GM21526 (cell line): ENCODE data around the gene MORN4.
A peak's percentile ranks its signal among the peaks of the same experiment; 100 is the strongest.
"Not testable (repeated sequence)": the region's sequence is repeated elsewhere in the genome, so short reads cannot be mapped to it uniquely, and the experiment has no call there.

Experiments used
- ATAC-seq: cut with Tn5 transposase; IDR thresholded peaks from one replicate; pipeline ENCODE4 v1.9.1; 2021; ENCODE audit warnings: moderate library complexity; ENCODE audit not compliant: unreplicated experiment, low FRiP score

MORN4 gene

DNA sequence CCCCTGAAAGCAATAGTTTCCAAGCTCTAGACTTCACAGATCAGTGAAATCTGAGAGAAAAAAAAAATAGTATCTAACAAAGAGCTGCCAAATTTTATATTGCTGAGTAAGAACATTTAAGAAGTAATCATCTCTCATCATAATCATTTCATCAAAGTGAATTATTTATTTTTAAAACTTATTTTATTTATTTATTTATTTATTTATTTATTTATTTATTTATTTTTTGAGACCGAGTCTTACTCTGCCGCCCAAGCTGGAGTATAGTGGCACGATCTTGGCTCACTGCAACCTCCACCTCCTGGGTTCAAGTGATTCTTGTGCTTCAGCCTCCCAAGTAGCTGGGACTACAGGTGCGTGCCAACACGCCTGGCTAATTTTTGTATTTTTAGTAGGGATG is 56.8 kb downstream of the MORN4 start:
- ATAC-seq = not testable (repeated sequence)

DNA sequence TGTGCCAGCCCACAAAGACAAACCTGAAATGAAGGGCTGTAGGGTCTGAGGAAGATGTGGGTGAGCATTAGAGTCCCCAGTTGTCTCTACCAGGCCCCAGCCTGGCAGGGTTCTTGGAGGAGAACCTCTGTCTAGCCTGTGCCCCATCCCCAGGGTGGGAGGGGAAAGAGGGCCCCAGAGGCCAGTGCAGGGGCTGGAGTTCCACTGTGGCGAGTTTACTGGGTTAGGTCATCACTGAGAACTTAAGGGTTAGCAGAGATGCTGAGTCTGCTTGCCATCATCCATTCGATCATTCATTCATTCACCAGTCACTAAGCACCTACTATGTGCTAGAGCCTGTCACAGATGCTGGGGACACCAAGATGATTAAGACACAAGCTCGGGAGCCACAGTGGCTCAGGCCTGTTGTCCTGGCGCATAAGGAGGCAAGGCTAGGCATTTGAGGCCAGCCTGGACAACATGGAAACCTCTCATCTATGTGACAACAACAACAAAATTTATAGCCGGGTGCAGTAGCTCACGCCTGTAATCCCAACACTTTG is 58.1 kb downstream of the MORN4 start:
- no peak for ATAC-seq

DNA sequence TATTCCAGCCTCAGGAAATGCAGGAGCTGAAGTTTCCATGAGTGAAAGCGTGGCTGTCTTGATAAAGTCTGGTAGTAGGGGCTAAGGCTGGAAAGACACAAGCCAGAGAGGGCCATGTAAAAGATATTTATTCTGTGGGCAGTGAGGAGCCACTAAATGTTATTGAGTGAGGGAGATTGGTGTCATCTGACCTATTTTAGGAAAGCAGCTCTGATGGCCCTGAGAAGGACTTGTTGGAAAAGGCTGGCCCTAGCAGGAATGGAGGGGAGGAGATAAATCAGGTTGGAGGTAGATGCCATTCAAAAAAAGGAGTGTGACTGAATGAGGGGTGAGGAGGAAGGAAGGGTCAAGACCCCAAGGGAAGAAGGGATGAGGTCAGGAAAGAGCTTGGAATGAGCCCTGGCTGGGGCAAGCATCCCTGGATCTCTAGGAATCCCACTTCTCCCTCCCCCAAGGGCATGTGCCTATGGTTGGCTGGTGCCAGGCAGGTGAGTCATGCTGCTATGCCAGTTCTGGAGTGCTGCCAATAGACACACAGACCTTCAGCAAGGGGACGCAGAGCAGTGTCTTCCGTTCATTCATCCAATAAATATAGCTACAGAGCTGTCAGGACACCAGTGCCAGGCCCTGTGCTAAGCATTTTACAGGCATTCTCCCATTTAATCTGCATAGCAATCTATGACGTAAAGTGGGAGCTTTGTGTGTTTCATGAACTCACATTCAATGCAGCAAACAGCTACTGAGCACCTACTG is 58.8 kb downstream of the MORN4 start:
- no peak for ATAC-seq

DNA sequence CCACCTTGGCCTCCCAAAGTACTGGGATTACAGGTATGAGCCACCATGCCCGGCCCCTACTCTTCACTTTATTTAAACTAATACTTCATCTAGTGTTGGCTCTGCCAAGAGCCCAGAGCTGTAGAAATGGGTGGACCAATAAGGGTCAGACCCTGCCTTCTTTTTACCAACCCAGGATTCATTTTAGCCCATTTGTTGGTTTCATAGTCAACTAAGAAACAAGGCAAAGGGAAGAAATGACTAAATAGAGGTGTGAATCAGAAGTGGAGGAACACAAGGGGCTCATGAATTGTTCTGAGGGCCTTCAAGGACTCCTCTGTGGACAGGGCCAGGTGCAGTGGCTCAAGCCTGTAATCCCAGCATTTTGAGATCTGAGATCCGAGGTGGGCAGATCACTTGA is 59.6 kb downstream of the MORN4 start:
- no peak for ATAC-seq

DNA sequence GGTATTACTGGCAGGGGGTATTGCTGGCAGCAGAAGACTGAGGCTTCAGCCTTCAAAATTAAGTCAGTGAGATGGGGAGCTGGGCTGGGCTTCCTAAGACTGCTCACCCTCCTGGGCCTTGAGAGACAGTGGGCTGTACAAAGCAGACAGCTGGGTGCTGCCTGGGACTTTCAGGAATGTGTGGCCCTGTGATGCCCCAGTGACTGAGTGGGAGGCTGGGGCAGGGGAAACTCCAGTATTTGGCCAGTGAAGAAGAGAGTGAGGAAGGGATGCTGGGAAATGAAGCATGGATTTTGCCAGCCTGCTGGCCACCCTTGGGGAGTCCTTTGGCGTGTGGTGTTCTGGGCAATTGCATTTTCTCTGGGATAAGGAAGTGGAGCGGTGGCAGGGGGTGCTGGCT is 60.3 kb downstream of the MORN4 start:
- no peak for ATAC-seq

DNA sequence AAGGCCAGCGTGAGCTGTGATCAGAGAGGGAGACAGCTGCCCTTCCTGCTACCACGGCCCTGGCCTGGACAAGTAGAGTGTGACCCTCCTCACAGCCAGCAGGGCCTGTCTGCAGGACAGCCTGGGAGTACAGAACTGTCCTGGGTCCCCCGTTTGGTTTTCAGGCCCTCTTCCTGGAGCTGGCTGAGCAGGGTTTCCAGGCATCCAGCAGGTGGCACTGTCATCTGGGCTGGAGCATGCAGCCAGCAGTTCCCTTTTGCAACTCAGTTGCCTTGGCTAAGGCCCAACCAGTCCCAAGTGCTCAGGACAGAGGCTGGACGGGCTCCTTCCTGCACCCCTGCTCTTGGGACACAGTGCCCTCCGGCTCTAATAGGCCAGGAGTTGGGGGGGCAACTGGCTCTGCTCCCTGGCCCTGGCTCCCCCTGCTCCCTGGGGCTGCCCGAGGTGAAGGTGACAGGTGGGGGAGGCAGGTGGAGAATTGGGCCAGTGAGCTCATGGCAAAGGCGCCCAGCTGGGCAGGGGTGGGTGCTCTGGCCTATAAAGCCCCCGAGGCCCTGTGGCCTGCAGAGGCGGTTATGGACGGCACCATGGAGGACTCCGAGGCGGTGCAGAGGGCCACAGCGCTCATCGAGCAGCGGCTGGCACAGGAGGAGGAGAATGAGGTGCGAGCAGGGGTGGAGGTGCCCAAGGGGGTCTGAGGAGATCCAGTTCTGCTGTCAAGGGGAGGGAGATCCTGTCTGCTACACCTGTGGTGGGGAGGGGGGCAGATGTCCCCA is 60.9 kb downstream of the MORN4 start, which contains the start of gene ANKRD2:
Gene ANKRD2 (plus strand): TSS at position 566 of the 776 bp plus-strand sequence. CDS start 10 bp downstream, at position 576.
- ATAC-seq = peak; percentile 52

DNA sequence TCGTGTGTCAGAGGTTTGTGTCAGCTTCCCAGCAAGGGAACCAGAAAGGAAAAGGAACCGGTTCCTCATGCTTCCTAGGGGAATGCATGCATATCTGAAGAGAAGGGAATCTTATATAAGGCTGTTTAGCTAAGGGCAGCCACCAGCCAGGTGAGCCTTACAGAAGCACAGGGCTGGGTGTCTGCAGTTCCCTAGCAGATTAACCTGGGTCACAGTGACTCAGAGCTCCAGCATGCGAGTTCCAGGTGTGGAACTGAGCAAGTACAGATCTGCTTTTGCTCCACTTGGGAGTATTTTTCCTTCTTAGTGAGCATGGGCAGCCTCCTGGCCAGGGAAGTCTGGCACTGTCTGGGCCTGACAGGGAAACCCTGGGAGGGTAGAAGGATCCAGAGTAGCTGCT is 61.7 kb downstream of the MORN4 start:
- no peak for ATAC-seq

DNA sequence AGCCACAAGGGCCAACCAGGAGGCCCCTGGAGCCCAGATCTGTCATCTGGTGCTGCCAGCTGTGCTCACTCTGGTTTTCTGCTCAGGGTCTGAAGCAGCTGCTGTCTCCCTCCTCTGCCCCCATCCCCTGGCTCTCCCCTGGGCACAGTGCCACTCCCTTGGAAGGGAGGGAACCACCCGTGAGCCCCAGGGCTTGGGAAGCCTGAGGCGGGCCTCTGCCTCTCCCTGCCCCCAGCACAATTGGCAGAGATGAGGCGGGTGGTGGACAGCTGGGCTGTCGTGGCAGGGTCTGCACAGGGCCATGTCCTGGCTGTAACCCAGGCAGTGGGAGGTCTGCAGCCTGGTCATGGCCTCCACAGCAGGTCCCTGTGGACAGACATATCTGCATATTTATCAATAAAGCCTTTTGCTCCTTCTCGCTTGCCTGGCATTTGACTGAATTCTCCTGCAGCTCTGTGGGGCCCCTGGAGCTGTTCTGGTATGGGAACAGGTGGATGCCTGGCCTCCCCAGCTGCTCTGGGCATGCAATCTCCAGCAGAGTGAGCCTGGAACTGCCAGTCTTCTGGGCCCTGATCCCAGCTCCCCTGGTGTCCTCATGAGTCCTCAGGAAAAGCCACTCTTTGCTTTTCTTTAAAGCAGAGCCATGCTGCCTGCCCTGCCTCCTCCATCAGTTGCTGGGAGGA is 62.4 kb downstream of the MORN4 start:
- no peak for ATAC-seq

DNA sequence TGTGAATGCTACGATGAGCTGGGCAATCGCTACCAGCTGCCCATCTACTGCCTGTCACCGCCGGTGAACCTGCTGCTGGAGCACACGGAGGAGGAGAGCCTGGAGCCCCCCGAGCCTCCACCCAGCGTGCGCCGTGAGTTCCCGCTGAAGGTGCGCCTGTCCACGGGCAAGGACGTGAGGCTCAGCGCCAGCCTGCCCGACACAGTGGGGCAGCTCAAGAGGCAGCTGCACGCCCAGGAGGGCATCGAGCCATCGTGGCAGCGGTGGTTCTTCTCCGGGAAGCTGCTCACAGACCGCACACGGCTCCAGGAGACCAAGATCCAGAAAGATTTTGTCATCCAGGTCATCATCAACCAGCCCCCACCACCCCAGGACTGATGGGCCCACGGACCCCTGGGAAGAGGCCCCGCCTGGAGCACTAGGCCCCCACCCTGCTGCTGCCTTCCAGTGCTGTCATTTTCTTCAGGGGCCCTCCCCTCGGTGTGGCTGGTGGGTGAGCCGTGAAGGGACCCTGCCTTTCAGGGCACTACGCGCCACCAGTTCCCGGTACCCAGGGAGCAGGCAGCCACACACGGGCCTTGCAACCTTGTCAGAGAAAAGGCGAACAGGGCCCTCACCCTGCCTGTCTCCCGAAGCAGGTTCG is 63.0 kb downstream of the MORN4 start:
- ATAC-seq = no peak

DNA sequence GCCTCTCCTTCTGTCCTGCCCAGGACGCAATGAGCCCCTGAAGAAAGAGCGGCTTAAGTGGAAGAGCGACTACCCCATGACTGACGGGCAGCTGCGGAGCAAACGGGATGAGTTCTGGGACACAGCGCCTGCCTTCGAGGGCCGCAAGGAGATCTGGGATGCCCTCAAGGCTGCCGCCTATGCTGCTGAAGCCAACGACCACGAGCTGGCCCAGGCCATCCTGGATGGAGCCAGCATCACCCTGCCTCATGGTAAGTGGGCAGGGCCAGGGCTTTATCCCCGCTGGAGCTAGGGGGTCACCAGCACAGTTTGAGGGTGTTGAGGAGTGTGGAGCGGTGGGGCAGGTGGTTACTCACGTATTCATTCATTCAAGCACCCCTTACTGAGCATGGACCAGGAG is 65.4 kb downstream of the MORN4 start:
- no peak for ATAC-seq

DNA sequence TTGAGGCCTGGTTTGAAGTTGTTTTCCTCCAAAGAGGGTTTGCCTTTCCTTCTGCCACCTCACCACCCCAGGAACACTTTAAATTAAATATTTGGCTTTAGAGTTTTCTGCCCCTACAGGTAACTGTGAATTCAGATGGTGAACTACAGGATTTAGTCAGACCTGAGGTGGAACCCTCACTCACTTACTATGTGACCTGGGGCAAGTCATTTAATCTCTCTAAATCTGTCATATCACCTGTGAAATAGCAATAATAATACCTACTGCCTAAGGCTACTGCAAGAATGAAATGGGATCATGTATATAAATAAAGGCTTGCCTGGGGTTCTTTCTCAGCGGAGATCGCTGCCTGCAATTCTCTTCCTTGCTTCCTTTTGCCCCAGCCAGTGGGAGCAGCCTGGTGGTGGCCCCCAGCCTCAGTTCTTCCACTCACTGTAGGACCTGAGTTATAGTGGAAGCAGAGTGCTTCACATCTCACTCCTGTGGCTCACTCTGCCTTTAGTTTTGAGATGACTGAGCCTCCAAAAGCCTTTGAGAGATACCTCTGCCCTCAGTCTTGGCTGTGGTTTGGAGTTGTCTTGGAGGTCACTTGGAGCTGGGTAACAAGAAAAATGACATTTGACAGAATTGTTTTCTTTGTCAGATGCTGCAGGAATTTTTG is 66.8 kb downstream of the MORN4 start:
- ATAC-seq = no peak

DNA sequence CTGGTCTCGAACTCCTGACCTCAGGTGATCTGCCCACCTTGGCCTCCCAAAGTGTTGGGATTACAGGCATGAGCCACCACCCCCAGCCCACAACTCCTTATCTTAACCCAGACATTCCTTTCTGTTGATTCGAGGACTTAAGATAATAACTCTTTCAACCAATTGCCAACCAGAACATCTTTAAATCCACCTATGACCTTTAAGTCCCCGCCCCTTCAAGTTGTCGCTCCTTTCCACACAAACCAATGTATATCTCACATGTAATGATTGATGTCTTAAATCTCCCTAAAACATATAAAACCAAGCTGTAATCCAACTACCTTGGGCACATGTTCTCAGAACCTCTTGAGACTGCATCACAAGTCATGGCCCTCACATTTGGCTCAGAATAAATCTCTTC is 68.5 kb downstream of the MORN4 start:
- no peak for ATAC-seq
